Activated CD4-positive, alpha-beta T cell treated with anti-CD3 and anti-CD28 coated beads, Interleukin-2, Interleukin-6, amounts not matched to agents 100 ng/mL and 50 ng/mL, durations not matched to agents 16 hours and 8 hours (primary cell): ENCODE measurements around the gene RALBP1.

ENCODE experiments used
- DNase-seq: peaks from one replicate; pipeline ENCODE4 v3.0.0-alpha.2; 2020

RALBP1 gene

GRCh38 chr18:9552616-9553015 is 77.3 kb downstream of the RALBP1 start:
- DNase-seq, result no peak

GRCh38 chr18:9557250-9557943 is 82.1 kb downstream of the RALBP1 start:
- no peak for DNase-seq

- DNase-seq, result no peak
Observed at GRCh38 chr18:9558387-9559064, 83.2 kb downstream of the RALBP1 start.

- no peak for DNase-seq
Observed at GRCh38 chr18:9559253-9559652, 83.9 kb downstream of the RALBP1 start.

GRCh38 chr18:9561759-9562158 is 86.4 kb downstream of the RALBP1 start:
- DNase-seq, result no peak

GRCh38 chr18:9562584-9562983 is 87.3 kb downstream of the RALBP1 start:
- no peak for DNase-seq

- no peak for DNase-seq
Observed at GRCh38 chr18:9563331-9563730, 88.0 kb downstream of the RALBP1 start.

GRCh38 chr18:9565407-9565806 is 90.1 kb downstream of the RALBP1 start:
- no peak for DNase-seq

GRCh38 chr18:9568186-9568585 is 92.9 kb downstream of the RALBP1 start:
- no peak for DNase-seq

GRCh38 chr18:9569178-9569577 is 93.9 kb downstream of the RALBP1 start:
- no peak for DNase-seq

GRCh38 chr18:9570255-9570654 is 94.9 kb downstream of the RALBP1 start:
- no peak for DNase-seq

- DNase-seq, result no peak
Observed at GRCh38 chr18:9571546-9571945, 96.2 kb downstream of the RALBP1 start.

GRCh38 chr18:9574473-9575115 is 99.3 kb downstream of the RALBP1 start:
- DNase-seq, result no peak

- peak; percentile 24 for DNase-seq
Observed at GRCh38 chr18:9575558-9575957, 100.2 kb downstream of the RALBP1 start.

- DNase-seq, result no peak
Observed at GRCh38 chr18:9577361-9577760, 102.0 kb downstream of the RALBP1 start.

- no peak for DNase-seq
Observed at GRCh38 chr18:9578306-9578705, 103.0 kb downstream of the RALBP1 start.

- no peak for DNase-seq
Observed at GRCh38 chr18:9581667-9582066, 106.4 kb downstream of the RALBP1 start.

GRCh38 chr18:9586814-9587213 is 111.5 kb downstream of the RALBP1 start:
- DNase-seq, result no peak
